ENCODE data around the gene SLC43A2.

The SLC43A2 gene

DNA sequence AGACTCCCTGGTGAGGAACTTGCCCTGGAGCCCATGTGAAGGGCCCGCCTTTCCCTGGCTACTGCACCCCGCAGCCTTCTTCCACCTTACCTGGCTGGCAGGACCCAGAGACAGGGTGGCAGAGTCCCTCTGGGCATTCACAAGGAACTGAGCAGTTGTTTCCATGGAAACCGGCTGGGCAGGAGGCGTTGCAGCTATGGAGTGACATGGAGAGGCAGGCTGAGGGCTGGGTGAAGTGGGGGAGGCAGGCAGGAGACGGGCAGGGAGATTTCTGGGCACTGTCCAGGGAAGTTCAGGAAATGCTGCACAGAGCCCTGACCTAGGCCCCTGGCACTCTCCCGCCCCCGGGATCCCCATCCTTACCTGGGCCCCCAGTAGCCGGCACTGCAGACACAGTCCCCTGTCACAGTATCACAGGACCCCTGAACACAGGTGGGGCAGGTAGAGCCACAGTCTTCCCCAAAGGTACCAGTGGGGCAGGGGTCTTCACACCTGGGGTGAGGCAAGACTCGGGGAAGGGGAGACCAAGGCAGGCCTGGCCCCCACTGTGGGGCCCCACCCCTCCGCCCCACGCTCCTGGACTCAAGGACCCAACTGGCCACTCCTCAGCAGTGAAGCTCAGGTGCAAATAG is 11.0 kb upstream of the SLC43A2 start:
- TF ChIP-seq, protein P1, sequence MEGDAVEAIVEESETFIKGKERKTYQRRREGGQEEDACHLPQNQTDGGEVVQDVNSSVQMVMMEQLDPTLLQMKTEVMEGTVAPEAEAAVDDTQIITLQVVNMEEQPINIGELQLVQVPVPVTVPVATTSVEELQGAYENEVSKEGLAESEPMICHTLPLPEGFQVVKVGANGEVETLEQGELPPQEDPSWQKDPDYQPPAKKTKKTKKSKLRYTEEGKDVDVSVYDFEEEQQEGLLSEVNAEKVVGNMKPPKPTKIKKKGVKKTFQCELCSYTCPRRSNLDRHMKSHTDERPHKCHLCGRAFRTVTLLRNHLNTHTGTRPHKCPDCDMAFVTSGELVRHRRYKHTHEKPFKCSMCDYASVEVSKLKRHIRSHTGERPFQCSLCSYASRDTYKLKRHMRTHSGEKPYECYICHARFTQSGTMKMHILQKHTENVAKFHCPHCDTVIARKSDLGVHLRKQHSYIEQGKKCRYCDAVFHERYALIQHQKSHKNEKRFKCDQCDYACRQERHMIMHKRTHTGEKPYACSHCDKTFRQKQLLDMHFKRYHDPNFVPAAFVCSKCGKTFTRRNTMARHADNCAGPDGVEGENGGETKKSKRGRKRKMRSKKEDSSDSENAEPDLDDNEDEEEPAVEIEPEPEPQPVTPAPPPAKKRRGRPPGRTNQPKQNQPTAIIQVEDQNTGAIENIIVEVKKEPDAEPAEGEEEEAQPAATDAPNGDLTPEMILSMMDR (IDR thresholded peaks at IDR 0.05), result no peak

DNA sequence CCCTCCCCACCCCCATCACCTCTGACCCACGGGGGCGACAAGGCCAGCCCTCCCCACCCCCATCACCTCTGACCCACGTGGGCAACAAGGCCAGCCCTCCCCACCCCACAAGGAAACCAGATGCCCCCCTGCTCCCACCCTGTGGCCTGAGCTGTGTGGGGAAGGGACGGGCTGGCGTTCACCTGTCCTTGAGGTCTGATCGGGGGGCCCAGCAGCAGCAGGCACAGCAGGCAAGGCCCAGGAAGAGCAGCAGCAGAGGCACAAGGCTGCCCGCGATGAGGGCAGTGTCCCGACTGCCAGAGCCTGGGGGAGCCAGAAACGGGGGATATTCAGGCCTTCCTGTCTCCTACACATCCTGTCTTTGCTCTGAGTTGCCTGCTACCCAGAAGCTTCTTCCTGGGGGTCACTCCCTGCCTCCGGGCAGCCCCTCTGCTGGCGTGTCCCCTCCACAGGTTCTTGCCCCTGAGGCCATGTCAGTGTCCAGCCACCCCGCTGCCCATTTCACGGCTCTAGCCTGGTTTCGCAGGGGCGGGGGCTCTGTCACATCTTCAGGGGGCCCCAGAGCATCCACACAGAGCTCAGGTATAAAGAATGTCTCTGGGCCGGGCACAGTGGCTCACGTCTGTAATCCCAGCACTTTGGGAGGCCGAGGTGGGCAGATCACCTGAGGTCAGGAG is 10.1 kb upstream of the SLC43A2 start:
- TF ChIP-seq, protein P1 (IDR thresholded peaks at IDR 0.05), result no peak

DNA sequence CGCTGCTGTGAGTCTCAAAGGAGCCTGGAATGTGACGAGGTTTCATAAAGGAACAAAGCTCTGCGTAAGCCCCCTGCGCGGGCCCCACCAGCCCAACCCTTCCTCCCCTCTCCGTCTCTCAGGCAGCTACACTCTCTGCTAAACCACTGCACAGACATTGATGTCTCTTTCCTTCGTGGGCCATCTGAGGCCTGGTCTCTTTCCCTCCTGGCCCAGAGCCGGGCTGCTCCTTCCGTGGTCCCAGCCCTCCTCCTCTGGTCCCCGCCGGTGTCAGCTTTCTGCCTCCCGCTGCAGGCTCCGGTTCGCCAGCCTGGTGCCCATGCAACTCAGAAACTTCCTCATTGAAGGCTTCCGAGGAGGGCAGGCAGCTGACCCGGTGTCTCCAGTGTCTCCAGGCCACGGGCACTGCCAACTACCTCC is 9.5 kb upstream of the SLC43A2 start:
- TF ChIP-seq, protein P1 (IDR thresholded peaks at IDR 0.05), result no peak

DNA sequence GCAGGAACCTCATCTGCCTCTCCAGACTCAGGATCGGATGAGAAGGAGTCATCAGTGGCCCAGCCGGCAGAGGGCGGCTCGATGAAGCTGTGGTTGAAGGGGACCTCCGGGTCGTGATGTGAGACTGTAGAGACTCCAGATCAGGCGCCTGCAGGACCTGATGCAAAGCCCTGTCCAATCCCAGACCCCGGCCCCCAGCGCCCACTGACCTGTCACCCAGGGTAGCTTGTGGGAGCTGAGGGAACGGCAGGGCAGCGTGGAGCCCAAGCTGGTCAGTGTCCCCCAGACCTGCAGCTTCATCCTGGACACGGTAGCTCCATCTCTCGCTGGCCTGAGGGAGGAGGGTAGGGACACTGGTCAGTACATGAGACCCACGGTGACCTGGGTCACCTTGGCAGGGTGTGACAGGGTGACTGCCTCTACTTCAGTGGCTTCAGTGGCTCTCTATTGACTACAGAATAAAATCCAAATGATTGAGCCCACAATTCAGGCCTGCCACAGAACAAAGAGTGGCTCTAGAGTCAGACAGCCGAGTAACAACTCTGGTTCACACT is 8.2 kb upstream of the SLC43A2 start:
- TF ChIP-seq, protein P1 (IDR thresholded peaks at IDR 0.05), result no peak

DNA sequence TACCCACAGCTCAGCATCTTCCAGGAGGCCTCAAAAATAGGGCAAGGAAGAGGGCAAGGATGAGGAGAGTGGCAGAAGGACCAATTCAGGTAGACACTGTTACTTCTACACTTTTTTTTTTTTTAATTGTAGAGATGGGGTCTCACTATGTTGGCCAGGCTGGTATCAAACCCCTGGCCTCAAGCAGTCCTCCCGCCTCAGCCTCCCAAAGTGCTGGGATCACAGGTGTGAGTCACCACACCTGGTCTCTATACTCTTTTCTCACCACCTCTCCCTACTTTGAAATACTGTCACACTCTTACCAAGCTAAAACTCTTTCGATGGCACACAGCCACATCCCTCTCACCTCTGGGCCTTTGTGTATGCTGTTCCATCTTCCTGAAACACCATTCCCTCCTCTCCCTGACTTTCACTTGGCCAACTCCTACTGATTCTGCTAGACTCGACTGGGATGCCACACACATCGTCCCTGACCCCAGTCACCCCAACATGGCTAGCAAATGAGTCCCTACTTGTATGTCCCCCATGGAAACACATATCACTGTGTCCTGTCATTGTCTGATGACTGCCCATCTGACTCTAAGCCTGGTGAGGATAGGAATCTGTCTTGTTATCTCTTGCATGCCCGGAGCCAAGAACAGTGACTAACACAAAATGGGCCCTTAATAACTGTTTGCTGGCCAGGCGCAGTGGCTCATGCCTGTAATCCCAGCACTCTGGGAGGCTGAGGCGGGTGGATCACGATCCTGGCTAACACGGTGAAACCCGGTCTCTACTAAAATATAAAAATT is 7.2 kb upstream of the SLC43A2 start:
- TF ChIP-seq, protein P1 (IDR thresholded peaks at IDR 0.05), result no peak

DNA sequence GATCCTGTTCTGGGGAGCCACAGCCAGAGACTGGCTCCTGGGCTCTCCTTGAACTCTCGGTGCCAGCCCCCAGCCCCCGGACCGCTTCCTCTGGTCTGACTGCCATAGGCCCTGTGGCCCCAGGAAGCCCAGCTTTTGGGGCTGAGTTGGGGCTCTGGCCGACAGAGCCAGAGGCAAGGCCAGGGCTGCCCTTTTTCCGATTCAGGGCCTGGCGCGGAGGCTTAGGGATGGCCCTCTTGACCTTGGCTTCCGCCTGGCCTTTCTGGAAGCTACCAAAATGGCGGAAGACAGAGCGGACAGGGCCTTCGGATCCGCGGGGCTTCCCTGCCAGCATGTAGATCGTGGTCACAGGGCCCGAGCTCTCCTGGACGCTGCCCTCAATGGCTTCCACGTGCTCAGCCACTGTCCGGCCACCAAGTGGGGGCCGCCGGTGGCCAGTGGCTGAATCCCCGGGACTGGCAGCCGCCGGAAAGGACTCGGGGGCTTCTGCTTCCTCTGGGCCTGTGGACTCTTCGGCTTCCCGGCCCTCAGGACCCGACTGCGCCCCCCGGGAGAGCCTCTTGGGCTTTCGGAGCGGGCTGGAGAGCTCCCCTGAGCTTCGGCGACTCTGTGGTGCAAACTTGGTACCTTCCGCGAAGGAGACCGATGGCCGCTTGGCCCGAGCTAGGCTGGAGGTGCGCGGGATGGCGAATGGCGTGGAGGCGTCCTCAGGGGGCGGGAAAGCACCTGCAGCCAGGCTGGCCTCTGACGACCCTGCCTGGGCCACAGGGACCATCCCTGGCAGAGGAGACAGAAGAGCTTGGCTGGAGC is 6.4 kb upstream of the SLC43A2 start:
- TF ChIP-seq, protein P1 (IDR thresholded peaks at IDR 0.05), result no peak

DNA sequence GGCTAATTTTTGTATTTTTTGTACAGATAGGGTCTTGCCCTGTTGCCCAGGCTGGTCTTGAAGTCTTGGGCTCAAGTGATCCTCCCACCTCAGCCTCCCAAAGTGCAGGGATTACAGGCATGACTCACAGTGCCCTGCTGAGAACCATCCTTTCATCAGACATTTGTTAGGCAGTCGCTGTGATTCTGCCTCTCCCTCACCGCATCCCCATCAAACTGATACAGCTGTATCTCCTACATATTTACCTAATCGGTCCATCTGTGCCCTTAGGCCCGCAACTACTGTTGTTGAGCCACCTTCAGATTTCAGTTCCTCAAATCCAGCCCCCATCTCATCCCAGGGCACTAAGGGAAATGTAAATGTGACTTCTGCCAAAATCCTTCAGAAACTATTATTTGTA is 2.0 kb upstream of the SLC43A2 start:
- TF ChIP-seq, protein P1 (IDR thresholded peaks at IDR 0.05), result no peak
